Ishikawa (cell line): ENCODE data around the gene ANKRD13D.

Experiments used
- EP300 ChIP-seq: IDR thresholded peaks from 2 replicates; pipeline ENCODE4 v1.6.1; 2012; ENCODE audit warnings: borderline replicate concordance
- NFIC ChIP-seq: IDR thresholded peaks from 2 replicates; pipeline ENCODE4 v1.6.1; 2012
- RAD21 ChIP-seq: IDR thresholded peaks from 2 replicates; pipeline ENCODE4 v1.6.1; 2012; ENCODE audit warnings: low read depth

DNA sequence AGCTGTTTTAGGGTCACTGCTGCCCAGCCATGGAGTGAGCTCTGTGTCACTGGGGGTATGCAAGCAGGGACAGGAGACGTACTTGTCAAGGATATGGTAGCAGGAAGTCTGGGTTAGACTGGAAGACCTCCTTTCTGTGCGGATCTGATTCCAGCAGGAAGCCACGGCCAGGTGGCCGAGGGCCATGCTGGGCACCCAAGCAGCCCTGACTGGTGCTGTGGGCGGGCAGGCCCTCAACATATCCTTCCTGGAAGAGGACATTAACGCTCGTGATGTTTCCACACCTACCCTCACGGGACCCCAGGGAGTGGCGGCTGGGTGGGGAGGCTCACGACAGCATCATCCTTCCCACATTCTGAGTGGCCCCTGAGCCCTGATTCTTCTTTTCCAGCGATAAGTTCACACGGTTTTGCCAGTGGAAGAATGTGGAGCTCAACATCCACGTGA, 8.7 kb upstream of the ANKRD13D start:
- TF ChIP-seq RAD21, result no peak
- TF ChIP-seq NFIC, result no peak
- TF ChIP-seq EP300, result no peak
